Parathyroid adenoma (tissue), 2 donors: ENCODE measurements around the gene NR3C2.

ENCODE experiments used
- H2AFZ ChIP-seq: fragments of 300-600 bp; sonication (generic); one replicate; pipeline ENCODE4 v1.7.0; 2017; ENCODE audit warnings: antibody characterized with exemption, mild to moderate bottlenecking
- H3K27ac ChIP-seq: fragments of 300-600 bp; sonication (generic); one replicate; pipeline ENCODE4 v1.7.0; 2017
- H3K27me3 ChIP-seq: fragments of 300-600 bp; sonication (generic); one replicate; pipeline ENCODE4 v1.7.0; 2017; ENCODE audit warnings: low read length; ENCODE audit not compliant: control insufficient read depth, insufficient read depth
- H3K36me3 ChIP-seq: fragments of 300-600 bp; sonication (generic); one replicate; pipeline ENCODE4 v1.7.0; 2017; ENCODE audit warnings: low read length; ENCODE audit not compliant: control insufficient read depth, insufficient read depth
- H3K4me1 ChIP-seq: fragments of 300-600 bp; sonication (generic); one replicate; pipeline ENCODE4 v1.7.0; 2017; ENCODE audit warnings: control low read depth
- H3K4me2 ChIP-seq: fragments of 300-600 bp; sonication (generic); one replicate; pipeline ENCODE4 v1.7.0; 2017; ENCODE audit warnings: low read length
- H3K4me3 ChIP-seq: fragments of 300-600 bp; sonication (generic); one replicate; pipeline ENCODE4 v1.7.0; 2017; ENCODE audit warnings: low read depth, low read length
- H3K79me2 ChIP-seq: fragments of 300-600 bp; sonication (generic); one replicate; pipeline ENCODE4 v1.7.0; 2017; ENCODE audit warnings: control low read depth
- H3K9ac ChIP-seq: fragments of 300-600 bp; sonication (generic); one replicate; pipeline ENCODE4 v1.7.0; 2017; ENCODE audit warnings: mild to moderate bottlenecking
- H3K9me3 ChIP-seq: fragments of 300-600 bp; sonication (generic); one replicate; pipeline ENCODE4 v1.7.0; 2017; ENCODE audit warnings: low read length; ENCODE audit not compliant: control insufficient read depth
- TF ChIP-seq, protein P1 (sequence below): fragments of 300-600 bp; sonication (generic); IDR thresholded peaks from one replicate; pipeline ENCODE4 v1.7.0; 2017; ENCODE audit warnings: antibody characterized with exemption, mild to moderate bottlenecking
- donor health status: primary hyperparathyroidism.

The NR3C2 gene

DNA sequence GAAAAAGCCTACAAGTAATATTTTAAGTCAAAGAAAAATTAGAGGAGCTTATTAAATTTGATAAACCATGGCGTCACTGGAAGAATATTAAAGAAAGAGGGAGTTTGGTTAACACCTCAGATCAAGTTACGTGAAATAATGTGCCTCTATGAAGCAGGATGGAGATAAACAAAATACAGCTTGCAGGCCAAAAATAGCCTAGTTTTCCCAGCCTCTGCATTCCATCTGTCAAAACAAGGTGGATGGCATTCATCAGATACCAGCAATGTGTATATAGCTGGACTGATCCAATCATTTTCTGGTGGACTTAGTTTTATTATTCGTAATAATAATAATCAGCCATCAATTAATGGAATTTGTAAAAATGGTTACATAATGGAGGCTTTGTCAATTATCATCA is 230.7 kb downstream of the NR3C2 start:
- Histone ChIP-seq H3K4me1 (peaks cover 22% of the 10 kb centered on the region), H3K9me3 (no peaks in the 10 kb centered on the region), H3K27ac (peak overlapping the region; percentile 59), H3K9ac (no peak overlapping the region), H3K27me3 (no peaks in the 10 kb centered on the region), H3K4me2 (no peak overlapping the region), H3K79me2 (no peaks in the 10 kb centered on the region), H2AFZ (no peak overlapping the region), H3K4me3 (no peak overlapping the region), H3K36me3 (no peaks in the 10 kb centered on the region)
- TF ChIP-seq, protein P1, sequence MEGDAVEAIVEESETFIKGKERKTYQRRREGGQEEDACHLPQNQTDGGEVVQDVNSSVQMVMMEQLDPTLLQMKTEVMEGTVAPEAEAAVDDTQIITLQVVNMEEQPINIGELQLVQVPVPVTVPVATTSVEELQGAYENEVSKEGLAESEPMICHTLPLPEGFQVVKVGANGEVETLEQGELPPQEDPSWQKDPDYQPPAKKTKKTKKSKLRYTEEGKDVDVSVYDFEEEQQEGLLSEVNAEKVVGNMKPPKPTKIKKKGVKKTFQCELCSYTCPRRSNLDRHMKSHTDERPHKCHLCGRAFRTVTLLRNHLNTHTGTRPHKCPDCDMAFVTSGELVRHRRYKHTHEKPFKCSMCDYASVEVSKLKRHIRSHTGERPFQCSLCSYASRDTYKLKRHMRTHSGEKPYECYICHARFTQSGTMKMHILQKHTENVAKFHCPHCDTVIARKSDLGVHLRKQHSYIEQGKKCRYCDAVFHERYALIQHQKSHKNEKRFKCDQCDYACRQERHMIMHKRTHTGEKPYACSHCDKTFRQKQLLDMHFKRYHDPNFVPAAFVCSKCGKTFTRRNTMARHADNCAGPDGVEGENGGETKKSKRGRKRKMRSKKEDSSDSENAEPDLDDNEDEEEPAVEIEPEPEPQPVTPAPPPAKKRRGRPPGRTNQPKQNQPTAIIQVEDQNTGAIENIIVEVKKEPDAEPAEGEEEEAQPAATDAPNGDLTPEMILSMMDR, result no peak

DNA sequence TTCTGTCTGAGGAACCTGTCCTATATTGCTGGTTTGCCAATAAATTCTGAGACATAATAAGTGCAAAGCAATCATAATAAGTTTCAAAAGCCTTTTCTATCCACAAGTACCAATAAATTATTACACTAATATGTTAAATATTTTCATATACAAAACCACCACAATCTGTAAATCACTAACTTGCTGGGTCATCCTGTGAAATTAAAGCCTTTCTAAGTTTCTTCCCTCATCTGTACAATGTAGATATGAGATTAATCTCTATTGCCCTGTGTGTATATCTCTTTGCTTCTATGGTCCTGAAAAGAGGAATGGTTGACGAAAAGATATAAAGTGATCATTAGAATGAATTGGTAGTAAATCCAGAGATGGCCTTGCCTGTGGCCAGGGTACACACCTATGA is 231.6 kb downstream of the NR3C2 start:
- H3K79me2 ChIP-seq, result no peaks in the 10 kb centered on the region
- no peaks in the 10 kb centered on the region for H3K9me3 ChIP-seq

DNA sequence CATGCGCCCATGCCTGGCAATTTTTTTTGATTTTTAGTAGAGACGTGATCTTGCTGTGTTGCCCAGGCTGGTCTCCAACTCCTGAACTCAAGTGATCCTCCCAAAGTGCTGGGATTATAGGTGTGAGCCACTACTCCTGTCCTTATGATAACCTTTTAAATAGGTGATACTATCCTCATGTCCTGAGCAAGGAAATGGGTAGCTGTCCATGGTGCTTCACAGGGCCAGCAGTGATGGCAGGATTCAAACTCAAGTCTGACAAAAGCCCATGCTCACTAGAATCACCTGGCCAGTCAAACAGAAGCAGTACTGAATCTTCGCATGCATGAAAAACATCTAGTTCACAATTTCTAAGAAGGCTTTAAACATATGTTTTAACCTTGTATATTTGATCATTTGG is 235.1 kb downstream of the NR3C2 start:
- Histone ChIP-seq H3K27me3 (no peaks in the 10 kb centered on the region), H3K9me3 (no peaks in the 10 kb centered on the region), H3K4me3 (no peak overlapping the region), H3K9ac (no peak overlapping the region), H3K79me2 (no peaks in the 10 kb centered on the region), H3K36me3 (no peaks in the 10 kb centered on the region), H3K4me2 (no peak overlapping the region), H3K4me1 (peaks cover 9% of the 10 kb centered on the region), H2AFZ (no peak overlapping the region), H3K27ac (no peak overlapping the region)
- TF ChIP-seq, protein P1, result no peak

More for the DNA sequence above, 231.6 kb downstream of the NR3C2 start:
- no peak overlapping the region for H2AFZ ChIP-seq
- no peak overlapping the region for H3K9ac ChIP-seq
- peak overlapping the region; percentile 59 for H3K27ac ChIP-seq
- no peak overlapping the region for H3K4me3 ChIP-seq
- H3K36me3 ChIP-seq, result no peaks in the 10 kb centered on the region
- no peaks in the 10 kb centered on the region for H3K27me3 ChIP-seq
- TF ChIP-seq, protein P1, result no peak
- no peak overlapping the region for H3K4me2 ChIP-seq
- H3K4me1 ChIP-seq, result peaks cover 22% of the 10 kb centered on the region

DNA sequence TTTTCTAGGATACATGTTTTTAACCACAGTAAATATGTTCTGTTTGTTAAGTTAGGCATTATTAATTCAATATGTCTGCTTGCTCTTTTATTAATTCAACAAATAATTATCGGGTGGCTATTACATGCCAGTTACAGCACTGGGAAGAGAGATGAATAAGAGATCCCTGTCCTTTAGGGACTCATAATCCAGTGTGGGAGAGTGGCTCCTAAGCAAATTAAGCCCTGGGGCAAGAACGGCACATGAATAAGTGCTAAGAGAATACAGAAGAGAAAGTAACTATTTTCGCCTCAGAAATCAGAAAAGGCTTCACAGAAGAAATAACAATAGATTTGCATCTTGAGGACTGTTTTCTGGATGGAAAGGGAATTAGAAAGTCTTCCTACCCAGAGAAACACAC is 236.7 kb downstream of the NR3C2 start:
- TF ChIP-seq, protein P1, result no peak
- Histone ChIP-seq H3K4me1 (peaks cover 3% of the 10 kb centered on the region), H3K4me3 (no peak overlapping the region), H3K79me2 (peaks cover 3% of the 10 kb centered on the region), H3K27me3 (no peaks in the 10 kb centered on the region), H3K9ac (no peak overlapping the region), H3K27ac (no peak overlapping the region), H2AFZ (no peak overlapping the region), H3K36me3 (no peaks in the 10 kb centered on the region), H3K4me2 (no peak overlapping the region), H3K9me3 (no peaks in the 10 kb centered on the region)

DNA sequence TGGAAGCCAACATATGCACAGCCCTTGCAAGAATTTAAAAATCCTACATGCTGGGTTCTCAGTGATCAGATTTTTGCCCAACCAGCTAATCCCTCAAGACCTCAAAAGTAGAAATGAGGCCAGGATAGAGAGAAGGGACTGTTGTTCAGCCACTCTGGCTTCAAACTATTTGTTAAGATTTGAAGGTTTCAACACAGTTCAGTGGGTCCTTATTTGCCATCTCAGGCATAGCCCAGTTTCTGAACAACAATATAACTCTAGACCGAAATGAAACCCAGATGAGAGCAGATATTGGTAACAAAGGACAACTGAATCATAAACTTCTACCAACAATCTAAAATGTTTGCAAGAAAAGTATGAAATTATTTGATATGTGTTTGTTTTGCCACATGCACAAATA is 237.3 kb downstream of the NR3C2 start:
- no peak overlapping the region for H3K4me3 ChIP-seq
- H3K4me1 ChIP-seq, result peaks cover 3% of the 10 kb centered on the region
- TF ChIP-seq, protein P1, result no peak
- H3K27me3 ChIP-seq, result no peaks in the 10 kb centered on the region
- peaks cover 3% of the 10 kb centered on the region for H3K79me2 ChIP-seq
- no peak overlapping the region for H3K27ac ChIP-seq
- no peak overlapping the region for H3K9ac ChIP-seq
- no peak overlapping the region for H3K4me2 ChIP-seq
- H3K36me3 ChIP-seq, result no peaks in the 10 kb centered on the region
- no peaks in the 10 kb centered on the region for H3K9me3 ChIP-seq
- H2AFZ ChIP-seq, result no peak overlapping the region
